CD14-positive monocyte (primary cell): ENCODE results near the gene RCN1. TPM values are rescaled to one million over a fixed set of nuclear protein-coding genes. Genes with fewer than 3 reads are reported as not detected.

Experiments used
- DNase-seq, 3 donors: peaks; one replicate each; pipeline ENCODE4 v3.0.0-alpha.2; 2011 to 2022
- H2AFZ ChIP-seq: 2 replicates; pipeline ENCODE4 v1.6.0; 2012; ENCODE audit warnings: mild to moderate bottlenecking, low read depth, low read length, inconsistent platforms; ENCODE audit not compliant: insufficient read depth, poor library complexity, severe bottlenecking
- H3K27ac ChIP-seq, 2 donors: 1 replicate in 1 of 2; 2 replicates in 1 of 2; pipeline ENCODE4 v1.5.1; 2012 to 2013; ENCODE audit warnings: low read length in 2 of 2, control low read depth in 1 of 2, inconsistent platforms in 1 of 2, low read depth in 1 of 2, mild to moderate bottlenecking in 1 of 2
- H3K27me3 ChIP-seq, 2 donors: one replicate each; pipeline versions ENCODE4 v1.6.0 to v1.6.1; 2011 to 2013; ENCODE audit warnings: low read length in 2 of 2; ENCODE audit not compliant: control insufficient read depth in 2 of 2, insufficient read depth in 2 of 2
- H3K36me3 ChIP-seq, 2 donors: replicated peaks in 1 of 2; 1 replicate in 1 of 2; 2 replicates in 1 of 2; pipeline versions ENCODE4 v1.5.1 to v1.6.1; 2012 to 2013; ENCODE audit warnings: low read length in 2 of 2, control low read depth in 1 of 2, inconsistent platforms in 1 of 2, mild to moderate bottlenecking in 1 of 2; ENCODE audit not compliant: insufficient read depth in 2 of 2, control insufficient read depth in 1 of 2
- H3K4me1 ChIP-seq, 2 donors: 1 replicate in 1 of 2; 2 replicates in 1 of 2; pipeline versions ENCODE4 v1.5.1 to v1.6.1; 2012 to 2013; ENCODE audit warnings: low read length in 2 of 2, control low read depth in 1 of 2, inconsistent platforms in 1 of 2, mild to moderate bottlenecking in 1 of 2, moderate library complexity in 1 of 2; ENCODE audit not compliant: insufficient read depth in 2 of 2, control insufficient read depth in 1 of 2
- H3K4me2 ChIP-seq: replicated peaks from 2 replicates; pipeline ENCODE3; 2012; ENCODE audit warnings: low read length, moderate library complexity, mild to moderate bottlenecking; ENCODE audit not compliant: poor library complexity, severe bottlenecking; ENCODE audit errors: extremely low read depth
- H3K4me3 ChIP-seq, 3 experiments: fragments of 200-600 bp in 1 of 3; sonication (generic) in 1 of 3; replicated peaks in 1 of 3; 1 replicate in 2 of 3; 2 replicates in 1 of 3; pipeline ENCODE4 v1.5.1; 2011 to 2013; ENCODE audit warnings: low read length in 3 of 3, mild to moderate bottlenecking in 3 of 3, control low read depth in 2 of 3, low read depth in 2 of 3, inconsistent platforms in 1 of 3, moderate library complexity in 1 of 3
- H3K79me2 ChIP-seq: 2 replicates; pipeline ENCODE4 v1.6.0; 2012; ENCODE audit warnings: mild to moderate bottlenecking, control low read depth, inconsistent platforms, low read length, moderate library complexity; ENCODE audit not compliant: insufficient read depth
- H3K9ac ChIP-seq: 2 replicates; pipeline ENCODE4 v1.6.0; 2017; ENCODE audit warnings: low read length, mild to moderate bottlenecking; ENCODE audit not compliant: insufficient read depth, poor library complexity, severe bottlenecking
- H3K9me3 ChIP-seq, 2 donors: replicated peaks in 1 of 2; 1 replicate in 1 of 2; 2 replicates in 1 of 2; pipeline versions ENCODE4 v1.5.1 to v1.6.1; 2012 to 2013; ENCODE audit warnings: low read length in 2 of 2, control low read depth in 1 of 2; ENCODE audit not compliant: control insufficient read depth in 1 of 2, insufficient read depth in 1 of 2
- H4K20me1 ChIP-seq: 2 replicates; pipeline ENCODE4 v1.6.0; 2012; ENCODE audit warnings: mild to moderate bottlenecking, low read length, control low read depth, moderate library complexity; ENCODE audit not compliant: insufficient read depth
- H3K27ac Mint-ChIP-seq, 7 donors: one replicate each; pipeline ENCODE4 v1.8.0; 2020; ENCODE audit warnings: mild to moderate bottlenecking in 7 of 7, mixed read lengths in 7 of 7, moderate library complexity in 6 of 7, inconsistent platforms in 2 of 7
- H3K27me3 Mint-ChIP-seq, 3 donors: one replicate each; pipeline ENCODE4 v1.8.0; 2021 to 2022; ENCODE audit warnings: low read depth in 3 of 3, mild to moderate bottlenecking in 3 of 3, mixed read lengths in 3 of 3, moderate library complexity in 3 of 3, inconsistent platforms in 1 of 3
- H3K36me3 Mint-ChIP-seq, 2 donors: one replicate each; pipeline ENCODE4 v1.8.0; 2020; ENCODE audit warnings: mixed read lengths in 2 of 2, inconsistent platforms in 1 of 2, mild to moderate bottlenecking in 1 of 2
- H3K4me1 Mint-ChIP-seq: one replicate; pipeline ENCODE4 v1.8.0; 2020; ENCODE audit warnings: mild to moderate bottlenecking, mixed read lengths
- H3K4me3 Mint-ChIP-seq, 2 donors: one replicate each; pipeline ENCODE4 v1.8.0; 2020; ENCODE audit warnings: mild to moderate bottlenecking in 2 of 2, mixed read lengths in 2 of 2, moderate library complexity in 1 of 2
- H3K9me3 Mint-ChIP-seq, 7 donors: one replicate each; pipeline ENCODE4 v1.8.0; 2020 to 2022; ENCODE audit warnings: mixed read lengths in 7 of 7, mild to moderate bottlenecking in 6 of 7, moderate library complexity in 6 of 7, inconsistent platforms in 2 of 7
- CTCF ChIP-seq: fragments of 200-600 bp; IDR thresholded peaks from one replicate; pipeline ENCODE4 v1.8.0; 2022; ENCODE audit warnings: antibody characterized with exemption, mild to moderate bottlenecking
- WGBS: methylation state at CpG from one replicate; pipeline ENCODE4 v1.1.5; 2013; ENCODE audit warnings: missing lambda C conversion rate; ENCODE audit not compliant: insufficient coverage; 5-methylcytosine and 5-hydroxymethylcytosine counted together
- intact Hi-C, 2 donors: fragments of 100-400 bp; cut with micrococcal nuclease; formaldehyde crosslinking; loops; one replicate each; pipeline versions ENCODE4 v1.15.0 to v1.15.1; 2023
- polyA plus RNA-seq, 3 donors: library from polyadenylated mRNA; depleted of rRNA in 1 of 3; unstranded in 2 of 3; stranded (reverse) in 1 of 3; fragments of 300-500 nt in 2 of 3; fragments of >200 nt in 1 of 3; fragmentation: Illumina TruSeq in 2 of 3; gene quantifications; 1 replicate in 2 of 3; 2 replicates in 1 of 3; pipeline ENCODE4 v1.2.3, GENCODE V29; 2012 to 2021

Gene RCN1
- polyA plus RNA-seq, 3 donors, result 7.3 to 22.0 (median 20.5) TPM

- peaks cover 0 to 2% of the 10 kb centered on the region in 2 donors for H3K27me3 ChIP-seq
- no peak overlapping the region for H3K27ac Mint-ChIP-seq
- 91% methylated on average over 2 of the region's 2 CpGs for WGBS
Observed at GRCh38 chr11:32137263-32137662, 46.4 kb downstream of the RCN1 start.

GRCh38 chr11:32137869-32138268 lies 47.0 kb downstream of the RCN1 start:
- Mint-ChIP-seq H3K9me3 (peaks cover 2 to 14% (median 3%) of the 10 kb centered on the region in 7 donors), H3K27me3 (peaks cover 3 to 5% (median 4%) of the 10 kb centered on the region in 3 donors), H3K36me3 (no peaks in the 10 kb centered on the region), H3K27ac (no peak overlapping the region), H3K4me3 (no peak overlapping the region), H3K4me1 (no peaks in the 10 kb centered on the region)
- WGBS, result 88% methylated on average over 3 of the region's 3 CpGs
- Histone ChIP-seq H2AFZ (no peak overlapping the region), H3K9me3 (no peaks in the 10 kb centered on the region), H3K4me1 (no peaks in the 10 kb centered on the region), H3K27me3 (peaks cover 0 to 2% of the 10 kb centered on the region in 2 donors), H3K79me2 (no peaks in the 10 kb centered on the region), H3K27ac (no peak overlapping the region), H3K4me2 (no peak overlapping the region), H3K4me3 (no peak overlapping the region), H3K9ac (no peak overlapping the region), H4K20me1 (no peaks in the 10 kb centered on the region), H3K36me3 (no peaks in the 10 kb centered on the region)
- DNase-seq, result no peak
- intact Hi-C loops, result no loop called here
- TF ChIP-seq CTCF, result no peak

More at GRCh38 chr11:32137263-32137662, 46.4 kb downstream of the RCN1 start:
- H3K9ac ChIP-seq, result no peak overlapping the region
- intact Hi-C loops, result no loop called here
- Mint-ChIP-seq H3K27me3 (peaks cover 3 to 5% (median 3%) of the 10 kb centered on the region in 3 donors), H3K4me3 (no peak overlapping the region), H3K36me3 (no peaks in the 10 kb centered on the region), H3K9me3 (peaks cover 2 to 14% (median 3%) of the 10 kb centered on the region in 7 donors), H3K4me1 (no peaks in the 10 kb centered on the region)
- TF ChIP-seq CTCF, result no peak
- H3K79me2 ChIP-seq, result no peaks in the 10 kb centered on the region
- DNase-seq, result no peak
- no peaks in the 10 kb centered on the region for H4K20me1 ChIP-seq
- no peak overlapping the region for H3K4me2 ChIP-seq
- no peak overlapping the region for H3K4me3 ChIP-seq
- no peak overlapping the region for H3K27ac ChIP-seq
- no peak overlapping the region for H2AFZ ChIP-seq
- H3K9me3 ChIP-seq, result no peaks in the 10 kb centered on the region
- no peaks in the 10 kb centered on the region for H3K36me3 ChIP-seq
- H3K4me1 ChIP-seq, result no peaks in the 10 kb centered on the region
